Trophoblast cell (in vitro differentiated cells and primary cell): ENCODE data around the gene SLC38A4.

Experiments
- DNase-seq, 2 donors: peaks; one replicate each; pipeline ENCODE4 v3.0.0-alpha.2; 2016
- H2AFZ ChIP-seq: 2 replicates; pipeline ENCODE4 v1.6.1; 2013; ENCODE audit warnings: low read length, moderate library complexity, mild to moderate bottlenecking; ENCODE audit not compliant: insufficient read depth, poor library complexity
- H2AK5ac ChIP-seq: 2 replicates; pipeline ENCODE4 v1.6.1; 2013; ENCODE audit warnings: mild to moderate bottlenecking, low read length
- H2BK120ac ChIP-seq: 2 replicates; pipeline ENCODE4 v1.6.1; 2013; ENCODE audit warnings: low read length, mild to moderate bottlenecking, moderate library complexity; ENCODE audit not compliant: insufficient read depth, poor library complexity
- H2BK12ac ChIP-seq: 2 replicates; pipeline ENCODE4 v1.6.1; 2013; ENCODE audit warnings: mild to moderate bottlenecking, low read length, moderate library complexity
- H2BK5ac ChIP-seq: 2 replicates; pipeline ENCODE4 v1.6.1; 2013; ENCODE audit warnings: low read length, low read depth, moderate library complexity, mild to moderate bottlenecking; ENCODE audit not compliant: poor library complexity
- H3K14ac ChIP-seq: 2 replicates; pipeline ENCODE4 v1.6.1; 2013; ENCODE audit warnings: mild to moderate bottlenecking, low read length
- H3K18ac ChIP-seq: 2 replicates; pipeline ENCODE4 v1.6.1; 2013; ENCODE audit warnings: mild to moderate bottlenecking, low read length
- H3K23ac ChIP-seq: 2 replicates; pipeline ENCODE4 v1.6.1; 2013; ENCODE audit warnings: low read length
- H3K27ac ChIP-seq: 2 replicates; pipeline ENCODE4 v1.5.1; 2013; ENCODE audit warnings: low read depth, mild to moderate bottlenecking, inconsistent platforms, low read length, moderate library complexity
- H3K27me3 ChIP-seq: 2 replicates; pipeline ENCODE4 v1.6.1; 2013; ENCODE audit warnings: inconsistent platforms, mild to moderate bottlenecking, low read length, moderate library complexity; ENCODE audit not compliant: insufficient read depth
- H3K36me3 ChIP-seq, 2 experiments: 1 replicate in 1 of 2; 2 replicates in 1 of 2; pipeline ENCODE4 v1.6.1; 2013; ENCODE audit warnings: low read length in 2 of 2, mild to moderate bottlenecking in 2 of 2, moderate library complexity in 1 of 2; ENCODE audit not compliant: insufficient read depth in 2 of 2, control insufficient read depth in 1 of 2
- H3K4ac ChIP-seq: 2 replicates; pipeline ENCODE4 v1.6.1; 2013; ENCODE audit warnings: low read depth, mild to moderate bottlenecking, low read length, moderate library complexity
- H3K4me1 ChIP-seq, 2 experiments: 1 replicate in 1 of 2; 2 replicates in 1 of 2; pipeline ENCODE4 v1.6.1; 2013; ENCODE audit warnings: low read length in 2 of 2, mild to moderate bottlenecking in 2 of 2, moderate library complexity in 1 of 2; ENCODE audit not compliant: insufficient read depth in 2 of 2, control insufficient read depth in 1 of 2
- H3K4me2 ChIP-seq: 2 replicates; pipeline ENCODE4 v1.6.1; 2013; ENCODE audit warnings: inconsistent platforms, mild to moderate bottlenecking, low read length, moderate library complexity
- H3K4me3 ChIP-seq: 2 replicates; pipeline ENCODE4 v1.5.1; 2013; ENCODE audit warnings: mild to moderate bottlenecking, low read depth, low read length, inconsistent platforms
- H3K79me1 ChIP-seq: one replicate; pipeline ENCODE4 v1.6.1; 2013; ENCODE audit warnings: low read length
- H3K79me2 ChIP-seq: 2 replicates; pipeline ENCODE4 v1.6.1; 2013; ENCODE audit warnings: low read length, mild to moderate bottlenecking; ENCODE audit not compliant: control insufficient read depth, insufficient read depth, poor library complexity
- H3K9ac ChIP-seq: 2 replicates; pipeline ENCODE4 v1.6.1; 2013; ENCODE audit warnings: mild to moderate bottlenecking, low read length
- H3K9me3 ChIP-seq: 2 replicates; pipeline ENCODE4 v1.6.1; 2013; ENCODE audit warnings: low read depth, mild to moderate bottlenecking, control low read depth, inconsistent platforms, low read length; ENCODE audit not compliant: insufficient read depth
- H4K12ac ChIP-seq: 2 replicates; pipeline ENCODE4 v1.6.1; 2013; ENCODE audit warnings: low read depth, mild to moderate bottlenecking, low read length, moderate library complexity
- H4K8ac ChIP-seq: 2 replicates; pipeline ENCODE4 v1.6.1; 2013; ENCODE audit warnings: low read depth, mild to moderate bottlenecking, low read length, moderate library complexity
- H4K91ac ChIP-seq: one replicate; pipeline ENCODE4 v1.6.1; 2013; ENCODE audit warnings: low read depth, mild to moderate bottlenecking, low read length, moderate library complexity
- WGBS: extraction: QIAGEN DNeasy Blood & Tissue Kit; methylation state at CpG from one replicate; pipeline ENCODE4 v1.1.7; 2013; ENCODE audit warnings: missing lambda C conversion rate; ENCODE audit not compliant: insufficient read length, insufficient coverage; ENCODE audit errors: extremely low coverage; 5-methylcytosine and 5-hydroxymethylcytosine counted together

Gene SLC38A4

DNA sequence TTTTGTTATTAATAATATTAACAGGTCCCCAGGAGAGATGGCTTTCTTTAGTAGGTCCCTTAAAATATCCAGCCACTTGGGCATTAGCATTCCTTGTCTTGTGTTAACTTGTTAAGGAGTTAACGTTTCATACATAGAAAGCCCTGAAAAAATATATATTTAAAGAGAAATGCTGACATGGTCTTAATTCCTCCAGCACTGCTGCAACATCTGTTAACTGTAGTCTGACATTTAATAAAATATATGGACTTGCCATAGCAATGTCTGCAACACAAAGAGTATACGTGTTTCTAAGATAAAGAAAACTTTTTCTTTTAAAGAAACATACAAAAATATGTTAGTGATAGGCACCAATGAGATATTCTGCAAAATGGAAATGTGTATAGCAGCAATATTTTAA lies 10.0 kb downstream of the SLC38A4 start:
- Histone ChIP-seq H3K79me1 (no peaks in the 10 kb centered on the region), H3K27ac (no peak overlapping the region), H3K27me3 (no peaks in the 10 kb centered on the region), H2BK5ac (no peak overlapping the region), H2AFZ (no peak overlapping the region), H2AK5ac (no peak overlapping the region), H3K9me3 (no peaks in the 10 kb centered on the region), H3K79me2 (no peaks in the 10 kb centered on the region), H3K36me3 (no peaks in the 10 kb centered on the region), H2BK12ac (no peak overlapping the region), H3K14ac (no peak overlapping the region), H4K8ac (no peak overlapping the region), H3K4ac (no peak overlapping the region), H3K4me3 (no peak overlapping the region), H3K18ac (no peak overlapping the region), H4K91ac (no peak overlapping the region), H3K4me1 (no peaks in the 10 kb centered on the region), H3K9ac (no peak overlapping the region), H3K23ac (no peak overlapping the region), H4K12ac (no peak overlapping the region), H2BK120ac (no peak overlapping the region), H3K4me2 (no peak overlapping the region)
- no CpG with 5 or more reads among the region's 2 CpGs for WGBS
- no peak for DNase-seq

DNA sequence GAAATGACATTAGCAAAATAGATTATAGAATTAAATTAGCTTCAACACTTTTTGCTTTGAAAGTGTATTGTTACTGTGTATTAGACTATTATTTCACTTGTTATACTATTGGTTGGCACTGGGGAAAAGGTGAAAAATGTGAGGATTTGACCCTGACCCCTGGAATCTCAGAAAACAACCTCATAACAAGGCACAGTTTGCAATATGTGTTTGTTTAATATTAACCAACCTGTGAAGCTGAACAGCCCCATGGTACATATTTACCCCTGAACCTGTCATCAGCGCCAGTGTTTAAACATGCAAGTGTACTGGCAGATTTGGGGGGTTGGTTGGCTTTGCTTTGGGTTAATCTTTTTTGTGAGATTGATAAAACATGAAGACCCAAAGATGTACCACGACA lies 11.7 kb downstream of the SLC38A4 start:
- no peak overlapping the region for H4K12ac ChIP-seq
- H3K79me2 ChIP-seq, result no peaks in the 10 kb centered on the region
- no peaks in the 10 kb centered on the region for H3K79me1 ChIP-seq
- no peak overlapping the region for H2AFZ ChIP-seq
- H3K27me3 ChIP-seq, result no peaks in the 10 kb centered on the region
- no peak overlapping the region for H2BK12ac ChIP-seq
- no peaks in the 10 kb centered on the region for H3K36me3 ChIP-seq
- DNase-seq, result no peak
- H3K14ac ChIP-seq, result no peak overlapping the region
- no peak overlapping the region for H4K91ac ChIP-seq
- no peak overlapping the region for H2AK5ac ChIP-seq
- no peak overlapping the region for H3K27ac ChIP-seq
- H3K9ac ChIP-seq, result no peak overlapping the region
- H4K8ac ChIP-seq, result no peak overlapping the region
- no peak overlapping the region for H2BK120ac ChIP-seq
- no peak overlapping the region for H3K4me2 ChIP-seq
- H3K18ac ChIP-seq, result no peak overlapping the region
- H2BK5ac ChIP-seq, result no peak overlapping the region
- H3K4me1 ChIP-seq, result no peaks in the 10 kb centered on the region
- H3K23ac ChIP-seq, result no peak overlapping the region
- H3K9me3 ChIP-seq, result no peaks in the 10 kb centered on the region
- H3K4ac ChIP-seq, result no peak overlapping the region
- H3K4me3 ChIP-seq, result no peak overlapping the region
- no CpG with 5 or more reads among the region's 2 CpGs for WGBS

DNA sequence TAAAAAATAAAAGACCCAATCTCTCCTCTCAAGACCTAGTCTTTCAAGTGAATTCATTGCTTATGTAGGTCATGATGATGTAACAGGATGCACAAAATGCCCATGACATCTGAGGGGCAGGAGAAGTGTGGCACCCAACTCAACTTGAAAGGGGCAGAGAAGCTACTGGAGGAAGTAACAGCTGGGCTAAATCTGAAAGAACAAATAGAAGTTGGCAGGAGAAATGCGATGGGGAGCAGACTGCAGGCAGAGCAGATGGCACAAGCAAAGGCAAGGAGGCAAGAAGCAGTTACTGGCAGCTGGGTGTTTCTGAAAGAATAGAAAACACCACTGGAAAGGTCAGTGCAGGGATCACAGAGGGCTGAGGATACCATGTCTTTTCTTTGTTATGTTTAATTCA lies 14.6 kb downstream of the SLC38A4 start:
- no peak for DNase-seq

DNA sequence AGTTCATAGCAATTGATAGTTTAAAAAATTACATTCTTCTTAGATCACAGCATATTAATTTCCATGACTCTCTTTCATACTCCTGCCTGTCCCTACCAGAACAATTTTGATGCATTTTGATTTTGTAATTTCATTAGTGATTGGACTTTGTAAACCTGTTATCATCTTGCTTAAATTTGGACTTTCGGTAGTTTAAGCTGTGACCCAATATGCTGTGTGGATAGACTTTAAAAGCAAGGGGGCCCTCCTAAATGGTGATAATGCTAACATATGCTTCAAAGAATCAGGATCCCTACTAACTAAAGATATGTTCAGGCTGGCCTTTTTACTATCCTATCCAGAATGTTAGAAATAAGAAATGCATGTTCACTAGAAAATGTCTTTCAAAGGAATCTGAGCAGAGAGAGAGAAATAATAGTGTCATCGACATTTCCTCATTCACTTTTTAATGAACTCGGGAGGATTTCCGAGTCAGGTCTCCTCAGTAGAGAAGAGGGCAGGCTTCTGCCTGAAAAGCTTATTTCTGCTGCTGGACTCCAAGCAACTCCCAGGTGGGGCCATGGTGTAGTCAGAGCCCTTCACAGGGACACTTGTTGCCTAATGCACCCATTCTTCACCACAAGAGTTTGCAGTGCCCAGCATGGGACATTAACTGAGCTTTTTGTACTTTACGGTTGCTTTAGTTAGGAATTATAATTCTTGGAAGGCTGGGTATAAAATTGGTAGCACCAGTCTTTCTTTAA lies 16.7 kb downstream of the SLC38A4 start:
- H2AK5ac ChIP-seq, result no peak overlapping the region
- H3K27ac ChIP-seq, result no peak overlapping the region
- H3K18ac ChIP-seq, result no peak overlapping the region
- H3K9me3 ChIP-seq, result no peaks in the 10 kb centered on the region
- H2BK12ac ChIP-seq, result no peak overlapping the region
- no peaks in the 10 kb centered on the region for H3K79me1 ChIP-seq
- no peak overlapping the region for H3K9ac ChIP-seq
- no peak overlapping the region for H4K12ac ChIP-seq
- no CpG with 5 or more reads among the region's 5 CpGs for WGBS
- H3K4me2 ChIP-seq, result no peak overlapping the region
- no peak overlapping the region for H3K23ac ChIP-seq
- no peak overlapping the region for H2BK120ac ChIP-seq
- no peak overlapping the region for H3K4me3 ChIP-seq
- no peak overlapping the region for H2BK5ac ChIP-seq
- H3K4ac ChIP-seq, result no peak overlapping the region
- H3K36me3 ChIP-seq, result no peaks in the 10 kb centered on the region
- no peak overlapping the region for H4K8ac ChIP-seq
- no peak overlapping the region for H2AFZ ChIP-seq
- H3K4me1 ChIP-seq, result no peaks in the 10 kb centered on the region
- no peaks in the 10 kb centered on the region for H3K27me3 ChIP-seq
- no peak overlapping the region for H3K14ac ChIP-seq
- H4K91ac ChIP-seq, result no peak overlapping the region
- DNase-seq, result no peak
- H3K79me2 ChIP-seq, result no peaks in the 10 kb centered on the region

More for the DNA sequence above, 14.6 kb downstream of the SLC38A4 start:
- H3K4ac ChIP-seq, result no peak overlapping the region
- H2AFZ ChIP-seq, result no peak overlapping the region
- H3K4me3 ChIP-seq, result no peak overlapping the region
- no peaks in the 10 kb centered on the region for H3K27me3 ChIP-seq
- no peaks in the 10 kb centered on the region for H3K4me1 ChIP-seq
- no peaks in the 10 kb centered on the region for H3K79me1 ChIP-seq
- H4K91ac ChIP-seq, result no peak overlapping the region
- H3K23ac ChIP-seq, result no peak overlapping the region
- no peak overlapping the region for H3K18ac ChIP-seq
- no peak overlapping the region for H2BK120ac ChIP-seq
- no peak overlapping the region for H4K12ac ChIP-seq
- H4K8ac ChIP-seq, result no peak overlapping the region
- H3K9ac ChIP-seq, result no peak overlapping the region
- no peak overlapping the region for H3K14ac ChIP-seq
- H3K4me2 ChIP-seq, result no peak overlapping the region
- H3K36me3 ChIP-seq, result no peaks in the 10 kb centered on the region
- no peak overlapping the region for H2BK5ac ChIP-seq
- no peaks in the 10 kb centered on the region for H3K9me3 ChIP-seq
- H3K27ac ChIP-seq, result no peak overlapping the region
- H2AK5ac ChIP-seq, result no peak overlapping the region
- WGBS, result no CpG with 5 or more reads among the region's 1 CpG
- no peaks in the 10 kb centered on the region for H3K79me2 ChIP-seq
- no peak overlapping the region for H2BK12ac ChIP-seq
